ENCODE results near the gene MYCN. TPM values are rescaled to one million over a fixed set of nuclear protein-coding genes. Genes with fewer than 3 reads are reported as not detected.

The MYCN gene
- total and polyA plus RNA-seq, 2 of the 8 experiments (the other 6 are each of a cell fraction or from before 2014, with no cell fraction given) = 87.8 to 137 TPM

DNA sequence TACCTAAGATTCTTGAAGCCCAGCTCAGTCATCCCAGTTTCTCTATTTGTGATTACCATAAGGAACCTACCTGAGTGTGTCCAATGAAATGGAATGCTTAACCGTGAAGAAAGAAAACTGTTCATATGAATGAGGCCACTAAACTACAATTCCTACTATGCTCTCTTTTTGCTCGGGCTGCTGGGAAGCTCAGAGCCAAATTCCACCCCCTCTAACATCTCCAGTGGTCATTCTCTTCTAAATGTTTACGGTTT is 8.3 kb downstream of the MYCN start:
- Histone ChIP-seq H2BK12ac (ENCODE audit: low read depth, low read length) (no peak overlapping the region), H3K18ac (ENCODE audit: extremely low read depth, low read length) (no peak overlapping the region; the same call in 1 of the 2 replicates), H3K23ac (ENCODE audit: insufficient read length) (no peak overlapping the region), H3K79me2 (ENCODE audit: control insufficient read depth in 1 of 2, insufficient read depth in 2 of 2, low read length in 2 of 2) (peaks cover 18 to 41% of the 10 kb centered on the region in 2 experiments), H2BK5ac (ENCODE audit: low read depth, low read length) (no peak overlapping the region), H2BK20ac (ENCODE audit: low read length) (no peak overlapping the region), H3K36me3 (ENCODE audit: control insufficient read depth in 2 of 4, insufficient read depth in 4 of 4, low read length in 3 of 4) (peaks cover 13 to 45% (median 28%) of the 10 kb centered on the region in 4 experiments), H3K4me2 (ENCODE audit: insufficient read depth in 1 of 2, low read depth in 2 of 2, low read length in 2 of 2) (no peak overlapping the region), H4K20me1 (replicated peaks in 1 of 2; ENCODE audit: control insufficient read depth in 1 of 2, insufficient read depth in 2 of 2, low read length in 2 of 2) (peaks cover 27 to 28% of the 10 kb centered on the region in 2 experiments), H3K79me1 (ENCODE audit: low read depth, low read length) (peaks cover 3% of the 10 kb centered on the region), H4K91ac (replicated peaks; ENCODE audit: insufficient read length, low read length) (no peak overlapping the region), H3K14ac (ENCODE audit: insufficient read length) (no peak overlapping the region), H2AFZ (ENCODE audit: low read length) (no peak overlapping the region), H2BK120ac (replicated peaks; ENCODE audit: low read depth, low read length) (no peak overlapping the region), H3K56ac (replicated peaks; ENCODE audit: insufficient read length, low read depth, low read length) (no peak overlapping the region), H3K9me3 (ENCODE audit: insufficient read depth in 2 of 2, low read depth in 1 of 2, low read length in 1 of 2) (no peaks in the 10 kb centered on the region), H3K4ac (replicated peaks; ENCODE audit: insufficient read length, low read depth, low read length) (no peak overlapping the region), H3K23me2 (ENCODE audit: low read depth, low read length) (peaks cover 6% of the 10 kb centered on the region), H2BK15ac (ENCODE audit: low read length) (no peak overlapping the region), H3K4me3 (ENCODE audit: extremely low read depth in 1 of 4, insufficient read depth in 2 of 4, low read depth in 3 of 4, low read length in 4 of 4) (no peak overlapping the region), H2AK5ac (ENCODE audit: low read depth, low read length) (no peak overlapping the region), H3K9ac (replicated peaks in 1 of 4; ENCODE audit: extremely low read depth in 1 of 4, low read depth in 3 of 4, low read length in 3 of 4) (no peak overlapping the region), H4K5ac (ENCODE audit: insufficient read length, low read depth, low read length) (no peak overlapping the region), H3K27me3 (replicated peaks in 1 of 4; ENCODE audit: control insufficient read depth in 3 of 4, extremely low read depth in 1 of 4, insufficient read depth in 3 of 4, low read length in 3 of 4) (no peaks in the 10 kb centered on the region), H3K27ac (ENCODE audit: low read depth, low read length) (no peak overlapping the region), H3K4me1 (replicated peaks in 1 of 4; ENCODE audit: control insufficient read depth in 3 of 4, insufficient read depth in 4 of 4, low read length in 3 of 4) (peaks cover 0 to 7% (median 4%) of the 10 kb centered on the region in 4 experiments; a peak in 3 of 7 replicates), H4K8ac (ENCODE audit: extremely low read depth, insufficient read depth, low read length) (no peak overlapping the region)
- FAIRE-seq (no peak), DNase-seq (ENCODE audit: low read depth in 1 of 2, low spot score in 2 of 2) (no peak)
- WGBS, 2 experiments (ENCODE audit: extremely low coverage in 1 of 2, insufficient coverage in 1 of 2, insufficient read length in 1 of 2, insufficient replicate concordance in 2 of 2, low coverage in 1 of 2, low lambda C conversion rate in 2 of 2, missing lambda C conversion rate in 1 of 2) = 90% methylated on average over 3 of the region's 3 CpGs; no CpG with 5 or more reads in 1 of the 2 experiments
- POLR2A ChIA-PET (ENCODE audit: partially characterized antibody) = interaction anchor here (0.6 to 1.5 kb wide), 4 partner anchors 9 to 33 kb away, joined by 3 to 5 read pairs (median 3); partner anchors contain the start of gene MYCN
- CTCF ChIA-PET (ENCODE audit: partially characterized antibody) = interaction anchor here (0.6 to 3.0 kb wide), 4 partner anchors 9 to 85 kb away, joined by 3 to 12 read pairs (median 6); partner anchors contain the start of gene MYCN
- no peak for TF ChIP-seq RNF2 (IDR thresholded peaks at IDR 0.05; ENCODE audit: borderline replicate concordance, low read depth, low read length, missing control alignments, poor library complexity, severe bottlenecking)
- TF ChIP-seq SAP30 (IDR thresholded peaks at IDR 0.05; ENCODE audit: insufficient read depth, insufficient replicate concordance, low read length) = no peak
- TF ChIP-seq E2F6 (IDR thresholded peaks at IDR 0.05) = no peak
- no peak for TF ChIP-seq SUZ12 (IDR thresholded peaks at IDR 0.05; ENCODE audit: low read length)
- TF ChIP-seq CBX8 (IDR thresholded peaks at IDR 0.05; ENCODE audit: borderline replicate concordance, low read depth, low read length) = no peak
- TF ChIP-seq, protein P1, sequence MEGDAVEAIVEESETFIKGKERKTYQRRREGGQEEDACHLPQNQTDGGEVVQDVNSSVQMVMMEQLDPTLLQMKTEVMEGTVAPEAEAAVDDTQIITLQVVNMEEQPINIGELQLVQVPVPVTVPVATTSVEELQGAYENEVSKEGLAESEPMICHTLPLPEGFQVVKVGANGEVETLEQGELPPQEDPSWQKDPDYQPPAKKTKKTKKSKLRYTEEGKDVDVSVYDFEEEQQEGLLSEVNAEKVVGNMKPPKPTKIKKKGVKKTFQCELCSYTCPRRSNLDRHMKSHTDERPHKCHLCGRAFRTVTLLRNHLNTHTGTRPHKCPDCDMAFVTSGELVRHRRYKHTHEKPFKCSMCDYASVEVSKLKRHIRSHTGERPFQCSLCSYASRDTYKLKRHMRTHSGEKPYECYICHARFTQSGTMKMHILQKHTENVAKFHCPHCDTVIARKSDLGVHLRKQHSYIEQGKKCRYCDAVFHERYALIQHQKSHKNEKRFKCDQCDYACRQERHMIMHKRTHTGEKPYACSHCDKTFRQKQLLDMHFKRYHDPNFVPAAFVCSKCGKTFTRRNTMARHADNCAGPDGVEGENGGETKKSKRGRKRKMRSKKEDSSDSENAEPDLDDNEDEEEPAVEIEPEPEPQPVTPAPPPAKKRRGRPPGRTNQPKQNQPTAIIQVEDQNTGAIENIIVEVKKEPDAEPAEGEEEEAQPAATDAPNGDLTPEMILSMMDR (IDR thresholded peaks at IDR 0.05; ENCODE audit: control extremely low read depth in 1 of 3, insufficient read depth in 1 of 3, low read depth in 1 of 3, low read length in 3 of 3) = no peak
- no peak for TF ChIP-seq GTF2F1 (IDR thresholded peaks at IDR 0.05; ENCODE audit: borderline replicate concordance, low read depth, low read length)
- TF ChIP-seq KDM5A (IDR thresholded peaks at IDR 0.05; ENCODE audit: low read length) = no peak
- TF ChIP-seq CHD2 (IDR thresholded peaks at IDR 0.05; ENCODE audit: low read length) = no peak
- no peak for TF ChIP-seq BRCA1 (IDR thresholded peaks at IDR 0.05; ENCODE audit: low read depth, low read length)
- no peak for TF ChIP-seq MAFK (IDR thresholded peaks at IDR 0.05; ENCODE audit: low read depth, low read length)
